Endothelial cell (in vitro differentiated cells): Measurements from ENCODE around the gene SPDL1. TPM values are rescaled to one million over a fixed set of nuclear protein-coding genes. Genes with fewer than 3 reads are reported as not detected.

ENCODE experiments used
- DNase-seq: peaks from one replicate; pipeline ENCODE4 v3.0.0; 2021; ENCODE audit warnings: low spot score
- H3K27ac Mint-ChIP-seq: one replicate; pipeline ENCODE4 v1.8.0; 2021; ENCODE audit warnings: mixed read lengths, inconsistent platforms; ENCODE audit not compliant: unreplicated experiment
- H3K27me3 Mint-ChIP-seq: one replicate; pipeline ENCODE4 v1.8.0; 2021; ENCODE audit warnings: mild to moderate bottlenecking, moderate library complexity, mixed read lengths, inconsistent platforms; ENCODE audit not compliant: unreplicated experiment
- H3K36me3 Mint-ChIP-seq: one replicate; pipeline ENCODE4 v1.8.0; 2021; ENCODE audit warnings: mild to moderate bottlenecking, low read depth, mixed read lengths, inconsistent platforms; ENCODE audit not compliant: unreplicated experiment
- H3K4me1 Mint-ChIP-seq: one replicate; pipeline ENCODE4 v1.8.0; 2021; ENCODE audit warnings: mild to moderate bottlenecking, mixed read lengths, inconsistent platforms; ENCODE audit not compliant: unreplicated experiment
- H3K4me3 Mint-ChIP-seq: one replicate; pipeline ENCODE4 v1.8.0; 2021; ENCODE audit warnings: mild to moderate bottlenecking, mixed read lengths, inconsistent platforms; ENCODE audit not compliant: unreplicated experiment
- H3K9me3 Mint-ChIP-seq: one replicate; pipeline ENCODE4 v1.8.0; 2021; ENCODE audit warnings: mixed read lengths, inconsistent platforms; ENCODE audit not compliant: unreplicated experiment
- total RNA-seq: library from RNA; stranded (reverse); fragmentation: NEBNext Ultra II Directional; extraction: Animal tissue kit (Norgen Biotek cat#: 25700); gene quantifications from one replicate; pipeline ENCODE4 v1.2.1, GENCODE V29; 2021; ENCODE audit not compliant: unreplicated experiment
- TF ChIP-seq, protein P1 (sequence below): fragments of 200-600 bp; sonication (generic); IDR thresholded peaks from one replicate; pipeline ENCODE4 v1.5.0; 2021; ENCODE audit warnings: antibody characterized with exemption; ENCODE audit not compliant: unreplicated experiment

Gene SPDL1
- total RNA-seq, 1 donor from 2014 or later = 38.6 TPM

DNA sequence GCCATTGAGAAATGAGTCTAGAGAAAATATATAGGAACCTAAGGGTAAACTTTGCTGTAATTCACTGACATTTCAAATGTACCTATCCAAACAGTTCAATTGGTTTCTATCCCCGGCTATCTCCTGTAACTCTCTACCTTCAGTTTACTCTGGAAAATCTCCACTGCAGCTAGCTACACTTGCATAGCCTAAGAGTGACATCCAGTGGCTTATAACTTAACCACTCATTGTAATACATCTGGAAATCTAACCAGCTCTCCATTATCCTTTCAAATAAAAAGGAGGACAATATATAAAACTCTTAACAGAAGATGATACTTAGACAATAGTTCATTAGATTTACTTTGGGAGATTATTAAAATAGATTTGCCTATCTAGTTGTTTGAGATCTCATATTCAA is 35.3 kb upstream of the SPDL1 start:
- H3K4me3 Mint-ChIP-seq = no peak overlapping the region
- no peak overlapping the region for H3K27ac Mint-ChIP-seq
- H3K9me3 Mint-ChIP-seq = no peaks in the 10 kb centered on the region
- TF ChIP-seq, protein P1, sequence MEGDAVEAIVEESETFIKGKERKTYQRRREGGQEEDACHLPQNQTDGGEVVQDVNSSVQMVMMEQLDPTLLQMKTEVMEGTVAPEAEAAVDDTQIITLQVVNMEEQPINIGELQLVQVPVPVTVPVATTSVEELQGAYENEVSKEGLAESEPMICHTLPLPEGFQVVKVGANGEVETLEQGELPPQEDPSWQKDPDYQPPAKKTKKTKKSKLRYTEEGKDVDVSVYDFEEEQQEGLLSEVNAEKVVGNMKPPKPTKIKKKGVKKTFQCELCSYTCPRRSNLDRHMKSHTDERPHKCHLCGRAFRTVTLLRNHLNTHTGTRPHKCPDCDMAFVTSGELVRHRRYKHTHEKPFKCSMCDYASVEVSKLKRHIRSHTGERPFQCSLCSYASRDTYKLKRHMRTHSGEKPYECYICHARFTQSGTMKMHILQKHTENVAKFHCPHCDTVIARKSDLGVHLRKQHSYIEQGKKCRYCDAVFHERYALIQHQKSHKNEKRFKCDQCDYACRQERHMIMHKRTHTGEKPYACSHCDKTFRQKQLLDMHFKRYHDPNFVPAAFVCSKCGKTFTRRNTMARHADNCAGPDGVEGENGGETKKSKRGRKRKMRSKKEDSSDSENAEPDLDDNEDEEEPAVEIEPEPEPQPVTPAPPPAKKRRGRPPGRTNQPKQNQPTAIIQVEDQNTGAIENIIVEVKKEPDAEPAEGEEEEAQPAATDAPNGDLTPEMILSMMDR = peak; percentile 28
- no peak for DNase-seq
- H3K27me3 Mint-ChIP-seq = no peaks in the 10 kb centered on the region
- H3K36me3 Mint-ChIP-seq = no peaks in the 10 kb centered on the region
- H3K4me1 Mint-ChIP-seq = peaks cover 8% of the 10 kb centered on the region

DNA sequence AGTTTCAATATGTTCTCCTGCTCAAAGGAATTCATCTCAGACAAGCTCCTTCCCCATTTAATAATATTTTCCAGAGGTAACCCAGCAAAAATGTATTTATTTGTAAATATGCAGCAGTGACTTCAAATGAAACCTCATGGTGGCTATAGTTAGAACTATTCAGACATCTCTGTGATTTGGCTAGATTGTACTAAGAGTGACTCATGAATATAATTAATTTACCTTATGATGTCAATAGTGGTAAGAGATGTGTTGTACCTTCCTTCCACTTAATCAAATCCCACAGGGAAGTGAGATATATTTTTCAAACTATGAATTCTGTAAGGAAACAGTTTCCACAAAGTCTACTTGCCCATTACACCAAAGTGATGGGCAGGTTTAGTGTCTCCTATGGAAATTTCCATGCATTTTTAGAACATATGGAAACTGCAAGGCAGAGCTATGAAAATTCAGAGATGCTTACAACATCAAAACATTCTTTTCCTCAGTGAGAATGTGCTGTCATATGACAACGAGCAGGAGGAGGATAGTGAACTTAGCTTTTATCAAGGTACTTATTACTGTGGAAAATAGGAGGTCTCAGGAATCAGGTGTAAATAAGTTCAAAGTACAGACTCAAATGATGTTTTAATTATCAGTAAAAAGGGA is 34.0 kb upstream of the SPDL1 start:
- Mint-ChIP-seq H3K4me3 (no peak overlapping the region), H3K27me3 (no peaks in the 10 kb centered on the region), H3K36me3 (no peaks in the 10 kb centered on the region), H3K27ac (no peak overlapping the region), H3K9me3 (no peaks in the 10 kb centered on the region), H3K4me1 (peaks cover 8% of the 10 kb centered on the region)
- DNase-seq = no peak
- TF ChIP-seq, protein P1 = no peak

DNA sequence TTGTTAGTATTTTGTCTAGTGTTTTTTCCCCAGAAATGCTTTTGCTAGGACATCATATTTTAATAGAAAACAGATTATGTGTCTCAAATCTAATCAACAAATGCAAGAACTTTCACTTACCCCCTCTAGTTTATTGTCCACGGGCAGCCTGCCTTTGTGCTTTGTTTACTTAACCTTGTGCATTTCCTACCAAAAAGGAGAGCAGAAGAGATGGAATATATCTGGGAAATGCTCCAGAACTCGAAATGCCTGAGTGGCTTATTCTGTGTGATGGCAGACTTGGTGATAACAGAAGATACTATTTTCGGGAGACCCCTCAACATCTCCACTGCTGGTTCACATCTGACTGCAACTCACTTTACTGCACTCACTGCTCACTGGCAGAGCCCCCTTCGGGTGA is 33.3 kb upstream of the SPDL1 start:
- peaks cover 8% of the 10 kb centered on the region for H3K4me1 Mint-ChIP-seq
- no peaks in the 10 kb centered on the region for H3K27me3 Mint-ChIP-seq
- no peak overlapping the region for H3K4me3 Mint-ChIP-seq
- no peak for DNase-seq
- H3K36me3 Mint-ChIP-seq = no peaks in the 10 kb centered on the region
- no peak overlapping the region for H3K27ac Mint-ChIP-seq
- TF ChIP-seq, protein P1 = no peak
- no peaks in the 10 kb centered on the region for H3K9me3 Mint-ChIP-seq

DNA sequence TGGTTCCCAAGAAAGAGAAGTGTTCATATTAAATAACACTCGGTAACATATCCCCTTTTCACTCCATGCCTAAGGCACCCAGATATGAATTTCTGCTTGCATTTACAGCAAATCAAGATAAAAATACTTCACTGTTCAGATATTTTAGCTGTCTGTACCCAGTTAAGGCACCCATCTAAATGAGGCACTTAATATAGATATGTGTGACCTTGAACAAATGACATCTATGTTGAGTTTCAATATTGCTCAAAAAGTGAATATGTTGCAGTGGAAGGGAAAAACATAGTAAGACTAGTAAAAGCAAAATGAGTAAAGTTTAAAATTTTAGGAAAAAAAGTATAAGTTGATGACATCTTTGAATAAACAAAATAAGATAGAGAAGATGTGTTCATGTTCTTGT is 32.4 kb upstream of the SPDL1 start:
- no peaks in the 10 kb centered on the region for H3K27me3 Mint-ChIP-seq
- no peak overlapping the region for H3K27ac Mint-ChIP-seq
- TF ChIP-seq, protein P1 = no peak
- no peaks in the 10 kb centered on the region for H3K36me3 Mint-ChIP-seq
- H3K4me3 Mint-ChIP-seq = no peak overlapping the region
- H3K9me3 Mint-ChIP-seq = no peaks in the 10 kb centered on the region
- H3K4me1 Mint-ChIP-seq = peaks cover 8% of the 10 kb centered on the region
- DNase-seq = no peak

DNA sequence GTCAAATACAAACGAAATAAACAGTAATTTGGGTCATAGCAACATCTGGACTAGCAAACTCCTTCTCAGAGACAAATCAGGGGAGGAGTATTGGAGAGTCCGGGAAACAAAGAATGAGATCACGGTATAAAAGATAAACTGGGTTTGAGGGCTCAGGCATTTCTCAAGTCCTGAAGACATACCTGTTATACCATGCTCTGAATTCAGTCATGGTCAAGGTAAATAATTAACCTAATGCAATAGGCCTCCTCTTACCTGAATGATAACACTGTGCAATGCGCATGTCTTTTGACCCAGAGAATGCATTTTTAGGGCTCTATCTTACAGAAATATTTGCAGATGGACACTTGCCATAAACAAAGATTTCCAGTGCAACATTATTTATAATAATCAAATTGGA is 31.9 kb upstream of the SPDL1 start:
- TF ChIP-seq, protein P1 = no peak
- Mint-ChIP-seq H3K27ac (no peak overlapping the region), H3K9me3 (no peaks in the 10 kb centered on the region), H3K27me3 (no peaks in the 10 kb centered on the region), H3K4me1 (peaks cover 8% of the 10 kb centered on the region), H3K36me3 (no peaks in the 10 kb centered on the region), H3K4me3 (no peak overlapping the region)
- no peak for DNase-seq
